Measurements from ENCODE around the gene RELN. TPM values are rescaled to one million over a fixed set of nuclear protein-coding genes. Genes with fewer than 3 reads are reported as not detected.
A peak's percentile ranks its signal among the peaks of the same experiment; 100 is the strongest.

The RELN gene
- total and polyA plus RNA-seq, 8 donors, result 3.6 to 20.1 (median 15.3) TPM

GRCh38 chr7:103995554-103995953, 6.1 kb upstream of the RELN start:
- Histone ChIP-seq H3K9me3 (no peaks in the 10 kb centered on the region), H3K27me3 (peaks cover 16 to 39% of the 10 kb centered on the region in 2 donors), H3K36me3 (no peaks in the 10 kb centered on the region), H3K4me1 (no peaks in the 10 kb centered on the region), H3K4me3 (no peak overlapping the region), H3K27ac (no peak overlapping the region)
- DNase-seq (no peak), ATAC-seq (no peak)
- no peak for TF ChIP-seq CTCF (IDR thresholded peaks at IDR 0.05)
- intact Hi-C loops (cut with DNase I), result no loop called here

GRCh38 chr7:103993551-103993950, 4.1 kb upstream of the RELN start:
- H3K9me3 ChIP-seq, result no peaks in the 10 kb centered on the region
- intact Hi-C loops (cut with DNase I), result no loop called here
- H3K4me1 ChIP-seq, result peaks cover 3 to 13% of the 10 kb centered on the region in 2 donors
- no peak overlapping the region for H3K4me3 ChIP-seq
- H3K27me3 ChIP-seq, result peaks cover 34 to 59% of the 10 kb centered on the region in 2 donors
- H3K36me3 ChIP-seq, result no peaks in the 10 kb centered on the region
- DNase-seq (no peak), ATAC-seq (no peak)
- no peak for TF ChIP-seq CTCF (IDR thresholded peaks at IDR 0.05)
- no peak overlapping the region for H3K27ac ChIP-seq

GRCh38 chr7:103991406-103991805, 1.9 kb upstream of the RELN start:
- TF ChIP-seq CTCF (IDR thresholded peaks at IDR 0.05), result no peak
- Histone ChIP-seq H3K27me3 (peaks cover 50 to 74% of the 10 kb centered on the region in 2 donors), H3K4me1 (peaks cover 3 to 13% of the 10 kb centered on the region in 2 donors), H3K36me3 (no peaks in the 10 kb centered on the region), H3K9me3 (no peaks in the 10 kb centered on the region), H3K4me3 (no peak overlapping the region), H3K27ac (no peak overlapping the region)
- no peak for DNase-seq
- ATAC-seq, result no peak
- intact Hi-C loops (cut with DNase I), result no loop called here

- Histone ChIP-seq H3K36me3 (no peaks in the 10 kb centered on the region), H3K27ac (no peak overlapping the region), H3K4me1 (peaks cover 3 to 13% of the 10 kb centered on the region in 2 donors), H3K4me3 (no peak overlapping the region), H3K27me3 (peaks cover 50 to 74% of the 10 kb centered on the region in 2 donors), H3K9me3 (no peaks in the 10 kb centered on the region)
- intact Hi-C loops (cut with DNase I), result no loop called here
- ATAC-seq, result no peak
- TF ChIP-seq CTCF (IDR thresholded peaks at IDR 0.05), result no peak
- no peak for DNase-seq
Observed at GRCh38 chr7:103990991-103991390, 1.5 kb upstream of the RELN start.

- H3K27me3 ChIP-seq, result peaks cover 50 to 84% of the 10 kb centered on the region in 2 donors
- no peaks in the 10 kb centered on the region for H3K36me3 ChIP-seq
- peak overlapping the region; percentile 3 to 41 for H3K4me3 ChIP-seq
- H3K9me3 ChIP-seq, result no peaks in the 10 kb centered on the region
- intact Hi-C loops (cut with DNase I), result no loop called here
- no peak for TF ChIP-seq CTCF (IDR thresholded peaks at IDR 0.05)
- H3K27ac ChIP-seq, result no peak overlapping the region
- peaks cover 3 to 13% of the 10 kb centered on the region in 2 donors for H3K4me1 ChIP-seq
- DNase-seq (peak in 2 of 4 donors; percentile 12 to 79), ATAC-seq (peak; percentile 41)
Observed at GRCh38 chr7:103989785-103990767, 618 bp upstream of the RELN start.

Data from left lung (tissue), 10 donors.